PFSK-1 (cell line): ENCODE data around the gene GTPBP6.

ENCODE experiments used
- FOXP2 ChIP-seq: optimal IDR thresholded peaks from 2 replicates; pipeline ENCODE3; 2011; ENCODE audit warnings: borderline replicate concordance, control low read depth, inconsistent platforms; ENCODE audit not compliant: insufficient read depth; ENCODE audit errors: extremely low read length, extremely low read depth
- POLR2AphosphoS5 ChIP-seq: IDR thresholded peaks from 2 replicates; pipeline ENCODE4 v1.6.1; 2012; ENCODE audit warnings: low read depth, mild to moderate bottlenecking, control low read depth, low read length, moderate library complexity
- SIN3A ChIP-seq: IDR thresholded peaks from 2 replicates; pipeline ENCODE4 v1.6.1; 2012; ENCODE audit warnings: mild to moderate bottlenecking, low read length, moderate library complexity, borderline replicate concordance; ENCODE audit not compliant: insufficient read depth
- TAF1 ChIP-seq: IDR thresholded peaks from 2 replicates; pipeline ENCODE4 v1.6.1; 2012; ENCODE audit warnings: low read length, control low read depth, borderline replicate concordance; ENCODE audit not compliant: insufficient read depth
- TF ChIP-seq, protein P1 (sequence below), 2 experiments: IDR thresholded peaks; 2 replicates each; pipeline versions ENCODE4 v1.6.1 to v1.8.0; 2011 to 2012; ENCODE audit warnings: low read depth in 2 of 2, low read length in 2 of 2, control low read depth in 1 of 2, inconsistent platforms in 1 of 2, mild to moderate bottlenecking in 1 of 2, moderate library complexity in 1 of 2; ENCODE audit not compliant: insufficient read depth in 1 of 2

The GTPBP6 gene

GRCh38 chrX:258291-259040, 60.1 kb downstream of the GTPBP6 start:
- TF ChIP-seq, protein P1, sequence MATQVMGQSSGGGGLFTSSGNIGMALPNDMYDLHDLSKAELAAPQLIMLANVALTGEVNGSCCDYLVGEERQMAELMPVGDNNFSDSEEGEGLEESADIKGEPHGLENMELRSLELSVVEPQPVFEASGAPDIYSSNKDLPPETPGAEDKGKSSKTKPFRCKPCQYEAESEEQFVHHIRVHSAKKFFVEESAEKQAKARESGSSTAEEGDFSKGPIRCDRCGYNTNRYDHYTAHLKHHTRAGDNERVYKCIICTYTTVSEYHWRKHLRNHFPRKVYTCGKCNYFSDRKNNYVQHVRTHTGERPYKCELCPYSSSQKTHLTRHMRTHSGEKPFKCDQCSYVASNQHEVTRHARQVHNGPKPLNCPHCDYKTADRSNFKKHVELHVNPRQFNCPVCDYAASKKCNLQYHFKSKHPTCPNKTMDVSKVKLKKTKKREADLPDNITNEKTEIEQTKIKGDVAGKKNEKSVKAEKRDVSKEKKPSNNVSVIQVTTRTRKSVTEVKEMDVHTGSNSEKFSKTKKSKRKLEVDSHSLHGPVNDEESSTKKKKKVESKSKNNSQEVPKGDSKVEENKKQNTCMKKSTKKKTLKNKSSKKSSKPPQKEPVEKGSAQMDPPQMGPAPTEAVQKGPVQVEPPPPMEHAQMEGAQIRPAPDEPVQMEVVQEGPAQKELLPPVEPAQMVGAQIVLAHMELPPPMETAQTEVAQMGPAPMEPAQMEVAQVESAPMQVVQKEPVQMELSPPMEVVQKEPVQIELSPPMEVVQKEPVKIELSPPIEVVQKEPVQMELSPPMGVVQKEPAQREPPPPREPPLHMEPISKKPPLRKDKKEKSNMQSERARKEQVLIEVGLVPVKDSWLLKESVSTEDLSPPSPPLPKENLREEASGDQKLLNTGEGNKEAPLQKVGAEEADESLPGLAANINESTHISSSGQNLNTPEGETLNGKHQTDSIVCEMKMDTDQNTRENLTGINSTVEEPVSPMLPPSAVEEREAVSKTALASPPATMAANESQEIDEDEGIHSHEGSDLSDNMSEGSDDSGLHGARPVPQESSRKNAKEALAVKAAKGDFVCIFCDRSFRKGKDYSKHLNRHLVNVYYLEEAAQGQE (IDR thresholded peaks at IDR 0.05; ENCODE audit: insufficient read depth in 1 of 2, low read depth in 2 of 2, low read length in 2 of 2) = no peak
- no peak for TF ChIP-seq TAF1
- TF ChIP-seq SIN3A = no peak
- TF ChIP-seq FOXP2 = no peak
- TF ChIP-seq POLR2AphosphoS5 = no peak

DNA sequence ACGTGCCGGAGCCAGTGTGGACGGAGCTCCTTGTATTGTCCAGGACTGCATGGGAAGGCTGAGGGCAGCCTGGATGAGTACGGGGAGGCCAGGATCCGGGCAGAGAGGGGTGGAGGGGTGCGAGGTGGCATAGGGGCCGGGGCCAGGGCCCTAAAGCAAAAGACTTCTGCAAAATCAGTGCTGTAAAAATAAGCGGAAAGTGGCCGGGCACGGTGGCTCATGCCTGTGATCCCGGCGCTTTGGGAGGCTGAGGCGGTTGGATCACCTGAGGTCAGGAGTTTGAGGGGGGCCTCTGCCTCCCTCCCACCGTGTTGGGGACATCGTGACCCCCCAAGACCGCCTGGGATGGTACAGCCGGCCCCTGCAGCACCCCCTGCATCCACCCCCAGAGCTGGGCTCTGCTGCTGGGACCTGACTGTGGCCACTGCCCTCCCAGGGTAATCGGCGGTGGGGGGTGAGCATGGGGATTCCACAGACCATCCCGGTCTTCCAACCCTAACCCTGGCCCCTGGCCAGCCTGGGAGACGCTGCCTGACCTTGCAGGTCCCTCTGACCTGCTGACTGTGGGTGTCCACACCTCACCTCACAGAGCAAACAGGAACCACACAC, 60.8 kb downstream of the GTPBP6 start:
- TF ChIP-seq POLR2AphosphoS5 (no peak), TAF1 (no peak), SIN3A (no peak), FOXP2 (no peak)
- TF ChIP-seq, protein P1 (IDR thresholded peaks at IDR 0.05; ENCODE audit: insufficient read depth in 1 of 2, low read depth in 2 of 2, low read length in 2 of 2) = no peak

GRCh38 chrX:255923-256331, 62.7 kb downstream of the GTPBP6 start:
- no peak for TF ChIP-seq POLR2AphosphoS5
- TF ChIP-seq, protein P1 (IDR thresholded peaks at IDR 0.05; ENCODE audit: insufficient read depth in 1 of 2, low read depth in 2 of 2, low read length in 2 of 2) = no peak
- no peak for TF ChIP-seq SIN3A
- TF ChIP-seq TAF1 = no peak
- no peak for TF ChIP-seq FOXP2
